DOHH2 (cell line): ENCODE measurements around the gene C5.
A peak's percentile ranks its signal among the peaks of the same experiment; 100 is the strongest.

Experiments
- H3F3A ChIP-seq: fragments of 200-600 bp; sonication (generic), shearing (Covaris generic); 2 replicates; pipeline ENCODE4 v1.6.0; 2016; ENCODE audit warnings: antibody characterized with exemption, mild to moderate bottlenecking; ENCODE audit not compliant: control insufficient read depth, insufficient read depth
- H3K27ac ChIP-seq: fragments of 200-600 bp; sonication (generic); 2 replicates; pipeline ENCODE4 v1.5.1; 2014; ENCODE audit warnings: low read depth, mild to moderate bottlenecking, low read length, moderate library complexity
- H3K27me3 ChIP-seq: fragments of 200-600 bp; sonication (generic); 2 replicates; pipeline ENCODE4 v1.6.1; 2014; ENCODE audit warnings: mild to moderate bottlenecking, low read length, mixed read lengths; ENCODE audit not compliant: control insufficient read depth
- H3K36me3 ChIP-seq: fragments of 200-600 bp; sonication (generic); 2 replicates; pipeline ENCODE4 v1.6.1; 2014; ENCODE audit warnings: mild to moderate bottlenecking, low read length, moderate library complexity, mixed read lengths; ENCODE audit not compliant: control insufficient read depth
- H3K4me1 ChIP-seq: fragments of 200-600 bp; sonication (generic); 2 replicates; pipeline ENCODE4 v1.6.1; 2014; ENCODE audit warnings: mild to moderate bottlenecking, low read length, mixed read lengths; ENCODE audit not compliant: control insufficient read depth
- H3K4me2 ChIP-seq: fragments of 200-600 bp; sonication (generic); 2 replicates; pipeline ENCODE4 v1.6.0; 2014; ENCODE audit warnings: mild to moderate bottlenecking, low read length, moderate library complexity
- H3K4me3 ChIP-seq: fragments of 200-600 bp; sonication (generic); 2 replicates; pipeline ENCODE4 v1.5.1; 2014; ENCODE audit warnings: mild to moderate bottlenecking, low read length, mixed read lengths
- H3K79me2 ChIP-seq: fragments of 200-600 bp; sonication (generic); 2 replicates; pipeline ENCODE4 v1.6.1; 2014; ENCODE audit warnings: mild to moderate bottlenecking, low read length, mixed read lengths; ENCODE audit not compliant: control insufficient read depth
- H3K9me2 ChIP-seq: fragments of 200-600 bp; sonication (generic); replicated peaks from 2 replicates; pipeline ENCODE4 v1.6.1; 2014; ENCODE audit warnings: mild to moderate bottlenecking, low read length, mixed read lengths; ENCODE audit not compliant: control insufficient read depth
- H3K9me3 ChIP-seq: fragments of 200-600 bp; sonication (generic); 2 replicates; pipeline ENCODE4 v1.6.1; 2014; ENCODE audit warnings: antibody characterized with exemption, low read length, mixed read lengths; ENCODE audit not compliant: control insufficient read depth, insufficient read depth
- H4K20me1 ChIP-seq: fragments of 200-600 bp; sonication (generic); 2 replicates; pipeline ENCODE4 v1.6.0; 2014; ENCODE audit warnings: low read depth, mild to moderate bottlenecking, antibody characterized with exemption, low read length, moderate library complexity; ENCODE audit not compliant: control insufficient read depth, insufficient read depth
- CTCF ChIP-seq: fragments of 200-600 bp; sonication (generic); IDR thresholded peaks from one replicate; pipeline ENCODE4 v1.5.1; 2014; ENCODE audit warnings: antibody characterized with exemption, mild to moderate bottlenecking, low read depth, low read length; ENCODE audit not compliant: poor library complexity, severe bottlenecking
- EZH2phosphoT487 ChIP-seq: fragments of 200-600 bp; sonication (generic); IDR thresholded peaks from 2 replicates; pipeline ENCODE4 v1.6.1; 2017; ENCODE audit warnings: borderline replicate concordance, mild to moderate bottlenecking, antibody characterized with exemption, low read length, moderate library complexity, mixed read lengths

The C5 gene

DNA sequence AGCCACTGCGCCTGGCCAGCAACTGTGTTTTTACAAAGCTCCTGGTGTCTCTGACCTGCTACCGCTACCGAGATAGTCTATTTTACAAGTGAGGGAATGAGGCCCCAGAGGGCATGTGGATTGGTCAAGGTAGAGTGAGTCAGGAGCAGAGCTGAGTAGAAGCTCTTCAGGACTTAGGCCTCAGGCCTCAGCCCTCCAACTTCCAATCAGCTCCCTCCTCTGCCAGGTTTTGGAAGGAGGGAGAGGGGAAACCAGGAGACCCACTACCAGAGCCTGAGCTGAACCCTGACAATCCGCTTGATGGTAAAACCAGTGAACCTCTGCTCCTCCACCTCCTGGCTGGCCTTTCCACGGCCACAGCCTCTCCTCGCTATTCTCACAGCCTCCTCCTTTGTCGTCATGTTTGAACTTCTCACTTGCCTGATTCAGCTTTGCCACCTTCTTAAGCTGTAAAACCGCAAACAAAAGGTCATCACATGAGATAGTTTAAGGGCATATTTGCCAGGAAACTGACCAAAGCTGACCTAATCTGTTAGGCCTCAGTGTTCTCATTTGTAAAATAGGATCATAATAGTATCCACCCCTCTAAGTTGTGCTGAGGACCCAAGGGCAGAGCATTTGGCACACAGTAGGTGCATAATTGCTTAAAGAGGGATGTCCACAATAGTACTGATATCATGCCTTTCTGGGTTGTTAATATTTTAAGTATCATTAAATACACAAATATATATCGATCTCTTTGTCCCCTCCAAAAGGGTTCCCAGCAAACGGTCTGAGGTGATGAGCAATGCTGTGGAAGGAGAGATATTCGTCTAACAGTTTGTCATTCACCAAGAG, 125.2 kb downstream of the C5 start:
- H3K4me1 ChIP-seq = peaks cover 98% of the 10 kb centered on the region
- peak overlapping the region; percentile 88 for H3K4me3 ChIP-seq
- peaks cover 19% of the 10 kb centered on the region for H3F3A ChIP-seq
- peak overlapping the region; percentile 95 for H3K4me2 ChIP-seq
- H3K27me3 ChIP-seq = no peaks in the 10 kb centered on the region
- peak overlapping the region; percentile 82 for H3K27ac ChIP-seq
- H3K9me2 ChIP-seq = no peaks in the 10 kb centered on the region
- TF ChIP-seq EZH2phosphoT487 (no peak), CTCF (no peak)
- no peaks in the 10 kb centered on the region for H3K9me3 ChIP-seq
- no peaks in the 10 kb centered on the region for H4K20me1 ChIP-seq
- peaks cover 13% of the 10 kb centered on the region for H3K79me2 ChIP-seq
- peaks cover 18% of the 10 kb centered on the region for H3K36me3 ChIP-seq

DNA sequence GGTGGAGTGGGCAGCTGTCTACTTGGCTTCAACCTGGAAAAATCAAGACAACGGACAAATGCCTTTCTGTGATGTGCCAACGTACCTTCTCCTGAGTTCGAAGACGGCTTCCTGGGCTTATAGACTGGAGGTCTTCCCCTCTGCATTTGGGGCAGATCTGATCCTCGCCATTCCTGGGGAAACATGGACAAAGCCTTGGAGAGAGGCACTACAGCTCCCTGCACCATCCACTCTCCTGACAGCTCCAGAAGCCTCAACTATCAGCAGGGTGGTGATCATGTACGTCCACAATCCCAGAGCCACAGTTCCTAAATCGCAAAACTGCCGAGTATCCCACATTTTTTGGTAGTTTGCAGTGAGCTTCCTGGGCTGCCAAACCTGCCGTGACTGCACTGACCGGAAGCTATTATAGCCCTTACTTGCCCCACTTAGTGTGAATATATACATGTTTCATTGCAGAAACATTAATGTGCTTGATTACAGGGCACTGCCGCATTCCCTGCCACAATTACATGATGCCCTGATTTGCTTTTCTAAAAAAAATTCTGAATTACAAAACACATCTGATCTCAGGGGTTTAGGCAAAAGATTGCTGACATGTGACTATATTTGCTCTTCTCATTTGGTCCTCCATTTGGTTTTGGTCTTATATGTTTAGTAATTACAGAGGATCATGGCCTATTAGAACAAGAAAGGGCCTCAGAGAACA, 126.3 kb downstream of the C5 start:
- Histone ChIP-seq H3K9me2 (no peaks in the 10 kb centered on the region), H3K4me3 (no peak overlapping the region), H3K4me2 (peak overlapping the region; percentile 95; the same call in 1 of the 2 replicates), H3K4me1 (peaks cover 91% of the 10 kb centered on the region), H3K27ac (no peak overlapping the region), H3K27me3 (no peaks in the 10 kb centered on the region), H3K79me2 (peaks cover 13% of the 10 kb centered on the region), H3F3A (peaks cover 13% of the 10 kb centered on the region), H4K20me1 (no peaks in the 10 kb centered on the region), H3K9me3 (no peaks in the 10 kb centered on the region), H3K36me3 (peaks cover 18% of the 10 kb centered on the region)
- TF ChIP-seq EZH2phosphoT487 (no peak), CTCF (no peak)

- no peak overlapping the region for H3K4me3 ChIP-seq
- H3K9me2 ChIP-seq = no peaks in the 10 kb centered on the region
- H3F3A ChIP-seq = peaks cover 5% of the 10 kb centered on the region
- H3K9me3 ChIP-seq = no peaks in the 10 kb centered on the region
- H3K79me2 ChIP-seq = peaks cover 4% of the 10 kb centered on the region
- no peaks in the 10 kb centered on the region for H3K27me3 ChIP-seq
- TF ChIP-seq CTCF (no peak), EZH2phosphoT487 (no peak)
- H3K4me1 ChIP-seq = peaks cover 79% of the 10 kb centered on the region
- H4K20me1 ChIP-seq = no peaks in the 10 kb centered on the region
- H3K4me2 ChIP-seq = peak overlapping the region; percentile 37
- peaks cover 22% of the 10 kb centered on the region for H3K36me3 ChIP-seq
- H3K27ac ChIP-seq = no peak overlapping the region
These were observed 127.5 kb downstream of the C5 start for GRCh38 chr9:120922404-120923195.
